MM.1S (cell line): ENCODE results near the gene ZBTB2.

Experiments used
- EZH2 ChIP-seq: fragments of 300-600 bp; sonication (generic); optimal IDR thresholded peaks from 2 replicates; pipeline ENCODE3; 2017; ENCODE audit warnings: low read depth, mild to moderate bottlenecking, antibody characterized with exemption, low read length, mixed read lengths
- TF ChIP-seq, protein P1 (sequence below): fragments of 300-600 bp; sonication (generic); IDR thresholded peaks from 2 replicates; pipeline ENCODE4 v1.5.1; 2016; ENCODE audit warnings: antibody characterized with exemption, low read length, mixed read lengths

DNA sequence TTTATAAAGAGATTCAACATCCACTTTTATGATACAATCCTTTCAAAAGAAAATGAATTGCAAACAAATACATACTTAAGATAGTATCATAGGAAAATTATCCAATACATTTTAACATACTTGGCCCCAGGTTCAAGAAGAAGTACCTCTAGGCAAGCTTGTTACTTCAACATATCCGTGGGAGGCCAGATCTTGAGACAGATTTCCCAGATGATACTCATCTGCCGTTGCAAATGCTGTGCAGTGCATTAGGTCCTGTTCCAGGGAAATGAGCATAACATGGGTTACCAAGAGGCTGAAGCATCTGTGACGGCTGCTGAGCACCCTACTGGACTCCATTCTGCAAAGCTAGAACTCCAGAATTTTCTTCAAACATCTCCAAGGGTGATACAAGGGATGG lies 44.9 kb upstream of the ZBTB2 start:
- TF ChIP-seq, protein P1, sequence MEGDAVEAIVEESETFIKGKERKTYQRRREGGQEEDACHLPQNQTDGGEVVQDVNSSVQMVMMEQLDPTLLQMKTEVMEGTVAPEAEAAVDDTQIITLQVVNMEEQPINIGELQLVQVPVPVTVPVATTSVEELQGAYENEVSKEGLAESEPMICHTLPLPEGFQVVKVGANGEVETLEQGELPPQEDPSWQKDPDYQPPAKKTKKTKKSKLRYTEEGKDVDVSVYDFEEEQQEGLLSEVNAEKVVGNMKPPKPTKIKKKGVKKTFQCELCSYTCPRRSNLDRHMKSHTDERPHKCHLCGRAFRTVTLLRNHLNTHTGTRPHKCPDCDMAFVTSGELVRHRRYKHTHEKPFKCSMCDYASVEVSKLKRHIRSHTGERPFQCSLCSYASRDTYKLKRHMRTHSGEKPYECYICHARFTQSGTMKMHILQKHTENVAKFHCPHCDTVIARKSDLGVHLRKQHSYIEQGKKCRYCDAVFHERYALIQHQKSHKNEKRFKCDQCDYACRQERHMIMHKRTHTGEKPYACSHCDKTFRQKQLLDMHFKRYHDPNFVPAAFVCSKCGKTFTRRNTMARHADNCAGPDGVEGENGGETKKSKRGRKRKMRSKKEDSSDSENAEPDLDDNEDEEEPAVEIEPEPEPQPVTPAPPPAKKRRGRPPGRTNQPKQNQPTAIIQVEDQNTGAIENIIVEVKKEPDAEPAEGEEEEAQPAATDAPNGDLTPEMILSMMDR: no peak
- TF ChIP-seq EZH2: no peak
